SK-N-SH treated with all-trans-retinoic acid at 6 μM for 48 hours (cell line): Measurements from ENCODE around the gene HECTD4.

ENCODE experiments used
- ATAC-seq: fragments of 200-7000 bp; cut with Tn5 transposase; 3 replicates; pipeline ENCODE4 v1.9.1; 2020; ENCODE audit warnings: mild to moderate bottlenecking, moderate library complexity
- ARNTL ChIP-seq: fragments of 450-650 bp; formaldehyde crosslinking; IDR thresholded peaks from 2 replicates; pipeline ENCODE4 v1.5.0; 2020; ENCODE audit warnings: low read depth, mild to moderate bottlenecking, moderate library complexity, borderline replicate concordance
- BACH2 ChIP-seq: fragments of 250-450 bp; sonication (Bioruptor Pico); IDR thresholded peaks from 2 replicates; pipeline ENCODE4 v1.9.0; 2021; ENCODE audit warnings: mild to moderate bottlenecking, borderline replicate concordance
- CSDC2 ChIP-seq: fragments of 250-450 bp; sonication (Bioruptor Pico); IDR thresholded peaks from 2 replicates; pipeline ENCODE4 v1.5.0; 2020; ENCODE audit warnings: mild to moderate bottlenecking, moderate library complexity
- CSRNP3 ChIP-seq: fragments of 250-450 bp; sonication (Bioruptor Pico); IDR thresholded peaks from 2 replicates; pipeline ENCODE4 v1.5.1; 2021; ENCODE audit warnings: mild to moderate bottlenecking, moderate library complexity
- ESRRG ChIP-seq: fragments of 250-450 bp; sonication (Bioruptor Pico); IDR thresholded peaks from 2 replicates; pipeline ENCODE4 v1.6.1; 2021; ENCODE audit warnings: mild to moderate bottlenecking
- GLIS3 ChIP-seq: fragments of 250-450 bp; sonication (Bioruptor Pico); IDR thresholded peaks from 2 replicates; pipeline ENCODE4 v1.5.0; 2020; ENCODE audit warnings: mild to moderate bottlenecking, moderate library complexity
- ISL1 ChIP-seq: fragments of 250-450 bp; sonication (Bioruptor Pico); IDR thresholded peaks from 2 replicates; pipeline ENCODE4 v2.1.2; 2022; ENCODE audit warnings: mild to moderate bottlenecking, moderate library complexity
- OSR1 ChIP-seq: fragments of 250-450 bp; sonication (Bioruptor Pico); IDR thresholded peaks from 2 replicates; pipeline ENCODE4 v1.8.0; 2022; ENCODE audit warnings: moderate library complexity, mild to moderate bottlenecking, inconsistent platforms
- POU6F1 ChIP-seq: fragments of 250-450 bp; sonication (Bioruptor Pico); IDR thresholded peaks from 2 replicates; pipeline ENCODE4 v1.8.0; 2021; ENCODE audit warnings: low read depth, mild to moderate bottlenecking, moderate library complexity, borderline replicate concordance
- PPARA ChIP-seq: fragments of 250-450 bp; sonication (Bioruptor Pico); IDR thresholded peaks from 2 replicates; pipeline ENCODE4 v1.5.0; 2020; ENCODE audit warnings: mild to moderate bottlenecking, borderline replicate concordance
- RARB ChIP-seq: fragments of 250-450 bp; sonication (Bioruptor Pico); IDR thresholded peaks from 2 replicates; pipeline ENCODE4 v1.8.0; 2021; ENCODE audit warnings: mild to moderate bottlenecking, moderate library complexity
- SNAI2 ChIP-seq: fragments of 250-450 bp; sonication (Bioruptor Pico); IDR thresholded peaks from 2 replicates; pipeline ENCODE4 v1.5.0; 2020; ENCODE audit warnings: mild to moderate bottlenecking, moderate library complexity
- TCF4 ChIP-seq: fragments of 250-450 bp; sonication (Bioruptor Pico); IDR thresholded peaks from 2 replicates; pipeline ENCODE4 v1.8.0; 2021; ENCODE audit warnings: mild to moderate bottlenecking, moderate library complexity, borderline replicate concordance
- TOX ChIP-seq: fragments of 250-450 bp; sonication (Bioruptor Pico); IDR thresholded peaks from 2 replicates; pipeline ENCODE4 v1.8.0; 2021; ENCODE audit warnings: mild to moderate bottlenecking, moderate library complexity, borderline replicate concordance
- TSHZ2 ChIP-seq: fragments of 250-450 bp; sonication (Bioruptor Pico); IDR thresholded peaks from 2 replicates; pipeline ENCODE4 v1.5.0; 2020; ENCODE audit warnings: mild to moderate bottlenecking, moderate library complexity
- ZC3H10 ChIP-seq: fragments of 250-450 bp; sonication (Bioruptor Pico); IDR thresholded peaks from 2 replicates; pipeline ENCODE4 v1.5.1; 2021; ENCODE audit warnings: mild to moderate bottlenecking, moderate library complexity
- ZFP3 ChIP-seq: fragments of 250-450 bp; sonication (Bioruptor Pico); IDR thresholded peaks from 2 replicates; pipeline ENCODE4 v1.5.0; 2020; ENCODE audit warnings: mild to moderate bottlenecking, moderate library complexity
- ZFP30 ChIP-seq: fragments of 450-650 bp; formaldehyde crosslinking; IDR thresholded peaks from 2 replicates; pipeline ENCODE4 v1.5.0; 2022; ENCODE audit warnings: mild to moderate bottlenecking, moderate library complexity
- ZNF565 ChIP-seq: fragments of 450-650 bp; formaldehyde crosslinking; conservative IDR thresholded peaks from 2 replicates; pipeline ENCODE4 v1.5.0; 2020; ENCODE audit warnings: low read depth, mild to moderate bottlenecking, moderate library complexity
- ZNF70 ChIP-seq: fragments of 450-650 bp; formaldehyde crosslinking; IDR thresholded peaks from 2 replicates; pipeline ENCODE4 v1.5.0; 2020; ENCODE audit warnings: mild to moderate bottlenecking, moderate library complexity
- ZNF8 ChIP-seq: fragments of 450-650 bp; formaldehyde crosslinking; IDR thresholded peaks from 2 replicates; pipeline ENCODE4 v1.5.0; 2020; ENCODE audit warnings: mild to moderate bottlenecking, moderate library complexity
- TF ChIP-seq, protein P1 (sequence below): fragments of 250-450 bp; sonication (Bioruptor Pico); IDR thresholded peaks from 2 replicates; pipeline ENCODE4 v1.5.1; 2020; ENCODE audit warnings: low read depth, mild to moderate bottlenecking, moderate library complexity

The HECTD4 gene

DNA sequence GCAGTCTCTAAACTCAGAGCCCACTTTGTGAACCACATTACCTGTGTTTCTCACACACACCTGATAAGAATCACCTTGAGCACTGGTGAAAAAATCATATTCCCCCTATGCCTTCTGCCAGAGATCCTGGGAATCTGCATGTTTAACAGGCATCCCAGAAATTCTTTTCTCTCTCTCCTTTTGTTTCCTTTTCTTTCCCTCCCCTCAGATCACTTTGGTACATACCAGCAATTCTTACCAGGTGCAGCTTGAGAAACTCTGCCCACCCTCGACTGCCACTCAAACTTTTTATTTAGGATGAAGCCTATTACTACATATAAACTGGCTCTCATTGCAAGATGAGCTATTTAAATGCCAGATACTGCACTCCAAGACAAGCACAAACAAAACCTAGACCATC lies 36.0 kb downstream of the HECTD4 start:
- ATAC-seq, result no peak
- TF ChIP-seq ZNF565 (CRISPR knock-in tag), result no peak
- TF ChIP-seq SNAI2 (CRISPR knock-in tag), result no peak
- no peak for TF ChIP-seq OSR1 (CRISPR knock-in tag)
- no peak for TF ChIP-seq TSHZ2 (CRISPR knock-in tag)
- TF ChIP-seq POU6F1 (CRISPR knock-in tag), result no peak
- TF ChIP-seq ISL1 (CRISPR knock-in tag), result no peak
- no peak for TF ChIP-seq ZC3H10 (CRISPR knock-in tag)
- no peak for TF ChIP-seq TOX (CRISPR knock-in tag)
- TF ChIP-seq CSRNP3 (CRISPR knock-in tag), result no peak
- TF ChIP-seq BACH2 (CRISPR knock-in tag), result no peak
- TF ChIP-seq RARB, result no peak
- no peak for TF ChIP-seq PPARA (CRISPR knock-in tag)
- TF ChIP-seq GLIS3 (CRISPR knock-in tag), result no peak
- TF ChIP-seq ZNF70 (CRISPR knock-in tag), result no peak
- no peak for TF ChIP-seq ARNTL (CRISPR knock-in tag)
- no peak for TF ChIP-seq ZFP3 (CRISPR knock-in tag)
- TF ChIP-seq CSDC2 (CRISPR knock-in tag), result no peak
- no peak for TF ChIP-seq TCF4 (CRISPR knock-in tag)
- no peak for TF ChIP-seq ZNF8 (CRISPR knock-in tag)
- TF ChIP-seq, all 23 proteins: peak for 0

DNA sequence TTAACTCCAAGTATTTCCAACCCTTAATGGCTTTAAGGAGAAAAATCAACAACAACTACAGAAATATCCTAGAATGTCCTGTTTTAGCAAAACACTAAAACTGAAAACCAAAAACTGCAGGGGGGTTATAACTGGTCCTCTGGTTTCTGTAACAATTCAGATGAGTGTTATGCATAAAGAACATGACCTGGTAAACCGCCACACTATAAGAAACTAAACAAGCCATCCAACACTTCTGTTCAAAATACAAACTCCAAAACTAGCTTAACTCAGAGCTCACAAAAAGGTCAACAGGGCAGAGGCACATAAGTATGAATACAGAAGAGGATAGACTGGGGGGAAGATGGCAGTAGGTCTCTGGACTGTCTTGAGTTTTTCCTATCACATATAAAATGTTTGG lies 38.0 kb downstream of the HECTD4 start:
- TF ChIP-seq SNAI2 (CRISPR knock-in tag) (no peak), CSDC2 (CRISPR knock-in tag) (no peak), GLIS3 (CRISPR knock-in tag) (no peak), TSHZ2 (CRISPR knock-in tag) (no peak), ESRRG (CRISPR knock-in tag) (no peak), ZC3H10 (CRISPR knock-in tag) (no peak), TOX (CRISPR knock-in tag) (no peak), OSR1 (CRISPR knock-in tag) (no peak), ZNF70 (CRISPR knock-in tag) (no peak), ARNTL (CRISPR knock-in tag) (no peak), ZFP3 (CRISPR knock-in tag) (no peak), POU6F1 (CRISPR knock-in tag) (no peak), BACH2 (CRISPR knock-in tag) (no peak), ZFP30 (CRISPR knock-in tag) (no peak), RARB (no peak), PPARA (CRISPR knock-in tag) (no peak), ISL1 (CRISPR knock-in tag) (no peak)
- TF ChIP-seq, protein P1, sequence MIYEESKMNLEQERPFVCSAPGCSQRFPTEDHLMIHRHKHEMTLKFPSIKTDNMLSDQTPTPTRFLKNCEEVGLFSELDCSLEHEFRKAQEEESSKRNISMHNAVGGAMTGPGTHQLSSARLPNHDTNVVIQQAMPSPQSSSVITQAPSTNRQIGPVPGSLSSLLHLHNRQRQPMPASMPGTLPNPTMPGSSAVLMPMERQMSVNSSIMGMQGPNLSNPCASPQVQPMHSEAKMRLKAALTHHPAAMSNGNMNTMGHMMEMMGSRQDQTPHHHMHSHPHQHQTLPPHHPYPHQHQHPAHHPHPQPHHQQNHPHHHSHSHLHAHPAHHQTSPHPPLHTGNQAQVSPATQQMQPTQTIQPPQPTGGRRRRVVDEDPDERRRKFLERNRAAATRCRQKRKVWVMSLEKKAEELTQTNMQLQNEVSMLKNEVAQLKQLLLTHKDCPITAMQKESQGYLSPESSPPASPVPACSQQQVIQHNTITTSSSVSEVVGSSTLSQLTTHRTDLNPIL (CRISPR knock-in tag), result no peak
- ATAC-seq, result no peak
